NT2/D1 (cell line): ENCODE results near the gene NUDT16L1.

ENCODE experiments used
- DNase-seq: peaks from one replicate; pipeline ENCODE4 v3.0.0-alpha.2; 2011; ENCODE audit warnings: low read depth, low spot score
- H3K27me3 ChIP-seq: 2 replicates; pipeline ENCODE4 v1.6.0; 2011; ENCODE audit warnings: mild to moderate bottlenecking; ENCODE audit not compliant: insufficient read length, insufficient read depth
- H3K36me3 ChIP-seq: 2 replicates; pipeline ENCODE4 v1.6.1; 2011; ENCODE audit warnings: mild to moderate bottlenecking, low read length, mixed read lengths; ENCODE audit not compliant: insufficient read depth, insufficient read length
- H3K4me1 ChIP-seq: 2 replicates; pipeline ENCODE4 v1.5.1; 2011; ENCODE audit not compliant: insufficient read depth, insufficient read length
- H3K4me3 ChIP-seq: 2 replicates; pipeline ENCODE4 v1.5.1; 2011; ENCODE audit warnings: low read depth; ENCODE audit not compliant: insufficient read length
- H3K9ac ChIP-seq: 2 replicates; pipeline ENCODE4 v1.6.0; 2011; ENCODE audit warnings: low read depth; ENCODE audit not compliant: insufficient read length
- H3K9me3 ChIP-seq: 2 replicates; pipeline ENCODE4 v1.5.1; 2011; ENCODE audit warnings: mild to moderate bottlenecking, low read length; ENCODE audit not compliant: insufficient read depth
- SUZ12 ChIP-seq: IDR thresholded peaks from 2 replicates; pipeline ENCODE4 v1.6.1; 2011; ENCODE audit not compliant: insufficient read length, insufficient read depth; ENCODE audit errors: extremely low read depth
- YY1 ChIP-seq: IDR thresholded peaks from 2 replicates; pipeline ENCODE4 v1.6.1; 2011; ENCODE audit not compliant: insufficient read length, insufficient read depth
- ZNF274 ChIP-seq: IDR thresholded peaks from 2 replicates; pipeline ENCODE4 v1.6.1; 2011; ENCODE audit warnings: mild to moderate bottlenecking, low read depth, low read length

NUDT16L1 gene

GRCh38 chr16:4681471-4682083, 11.8 kb upstream of the NUDT16L1 start:
- no peak overlapping the region for H3K4me3 ChIP-seq
- no peaks in the 10 kb centered on the region for H3K27me3 ChIP-seq
- H3K4me1 ChIP-seq: peaks cover 13% of the 10 kb centered on the region
- no peak for DNase-seq
- no peak for TF ChIP-seq YY1
- no peak for TF ChIP-seq SUZ12
- no peak for TF ChIP-seq ZNF274
- H3K9ac ChIP-seq: no peak overlapping the region
- H3K9me3 ChIP-seq: no peaks in the 10 kb centered on the region
- H3K36me3 ChIP-seq: peaks cover 87% of the 10 kb centered on the region

DNA sequence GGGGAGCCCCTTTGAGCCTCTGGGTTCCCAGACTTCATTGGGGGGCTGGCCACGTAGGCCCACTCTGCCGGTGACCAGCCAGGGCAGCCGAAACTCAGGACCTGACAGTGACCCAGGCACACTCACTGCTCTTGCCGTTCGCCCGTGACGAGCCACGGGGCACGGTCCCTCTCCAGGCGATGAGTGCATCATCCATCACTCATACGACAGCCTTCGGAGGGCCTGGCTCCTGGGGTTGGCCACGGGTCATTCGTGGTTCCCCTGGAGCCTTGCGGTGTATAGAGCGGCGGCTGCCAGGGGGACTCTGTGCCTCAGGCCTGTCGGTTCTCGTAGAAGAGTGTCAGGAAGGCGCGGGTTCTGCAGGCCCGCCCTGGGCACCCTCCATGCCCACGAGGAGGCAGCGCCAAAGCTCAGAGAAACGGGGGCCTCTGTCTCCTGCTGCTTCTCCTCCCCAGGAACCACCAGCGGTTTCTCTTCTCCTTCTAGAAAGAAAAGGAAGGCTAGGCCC, 11.2 kb upstream of the NUDT16L1 start:
- Histone ChIP-seq H3K36me3 (peaks cover 87% of the 10 kb centered on the region), H3K27me3 (no peaks in the 10 kb centered on the region), H3K9ac (no peak overlapping the region), H3K9me3 (no peaks in the 10 kb centered on the region), H3K4me3 (no peak overlapping the region), H3K4me1 (peaks cover 11% of the 10 kb centered on the region)
- no peak for DNase-seq
- TF ChIP-seq SUZ12: no peak
- TF ChIP-seq YY1: no peak
- no peak for TF ChIP-seq ZNF274

DNA sequence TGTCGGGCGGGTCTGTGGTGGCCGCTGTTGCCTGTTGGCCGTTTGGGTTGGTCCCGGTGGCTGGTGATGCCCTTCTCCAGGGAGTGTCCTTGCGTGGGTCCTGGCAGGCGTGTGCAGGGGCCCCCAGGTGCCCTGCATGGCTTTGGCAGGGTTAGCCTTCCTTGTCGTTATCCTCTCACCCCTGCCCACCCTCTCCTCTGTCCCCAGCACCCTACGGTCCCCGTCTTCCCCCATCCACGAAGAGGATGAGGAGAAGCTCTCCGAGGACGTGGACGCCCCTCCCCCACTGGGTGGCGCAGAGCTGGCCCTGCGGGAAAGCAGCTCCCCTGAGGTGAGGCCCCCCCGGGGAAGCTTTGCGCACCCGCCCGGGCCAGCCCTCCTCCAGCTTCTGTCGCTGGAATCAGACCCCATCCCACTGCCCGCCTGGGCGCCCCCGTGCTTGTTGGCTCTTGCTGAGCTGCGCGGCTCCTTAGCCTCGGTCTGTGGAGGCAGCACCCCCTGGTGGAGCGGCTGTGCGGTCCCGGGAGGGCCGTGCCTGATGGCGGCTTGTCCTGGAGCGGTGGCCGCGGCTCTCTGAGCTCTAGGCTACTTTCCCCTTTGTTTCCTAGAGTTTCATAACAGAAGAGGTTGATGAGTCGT, 10.6 kb upstream of the NUDT16L1 start:
- Histone ChIP-seq H3K36me3 (peaks cover 88% of the 10 kb centered on the region), H3K4me3 (no peak overlapping the region), H3K9me3 (no peaks in the 10 kb centered on the region), H3K9ac (peak overlapping the region; percentile 61), H3K4me1 (peaks cover 11% of the 10 kb centered on the region), H3K27me3 (no peaks in the 10 kb centered on the region)
- TF ChIP-seq YY1 (no peak), ZNF274 (no peak), SUZ12 (no peak)
- peak; percentile 50 for DNase-seq

DNA sequence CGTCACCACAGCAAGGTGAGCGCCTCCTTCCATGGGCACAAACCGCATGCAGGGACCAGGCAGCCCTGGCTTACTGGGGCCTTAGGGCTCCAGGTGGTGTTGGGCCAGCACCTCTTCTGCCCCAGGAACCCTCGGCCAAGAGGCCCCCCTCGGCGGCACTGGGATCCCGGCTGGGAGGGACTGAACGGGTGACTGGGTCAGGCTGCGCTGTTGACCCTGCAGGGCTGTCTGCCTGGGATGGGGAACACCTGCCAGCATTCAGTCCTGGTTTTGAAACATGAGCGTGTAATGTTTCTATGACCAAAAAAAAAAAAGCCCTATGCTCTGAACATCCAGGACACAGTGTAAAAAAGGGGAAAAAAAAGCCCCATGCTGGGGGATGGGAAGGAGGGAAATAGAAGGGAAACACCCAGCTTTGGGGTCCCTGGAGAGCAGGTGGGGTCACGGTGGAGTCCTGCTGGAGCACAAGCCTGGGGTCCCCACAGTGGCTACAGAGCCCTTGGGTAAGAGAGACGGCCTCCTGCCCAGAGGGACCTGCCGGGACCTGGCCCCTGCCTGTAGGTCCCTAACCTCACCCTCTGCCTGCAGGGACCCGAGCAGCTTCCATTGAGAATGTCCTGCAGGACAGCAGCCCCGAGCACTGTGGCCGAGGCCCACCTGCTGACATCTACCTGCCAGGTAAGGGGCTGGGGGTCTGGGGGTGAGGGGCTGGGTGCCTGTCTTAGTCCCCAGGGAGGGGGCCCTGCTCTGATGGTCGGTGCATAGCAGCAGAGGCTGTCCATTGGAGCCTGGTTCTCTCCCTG, 9.9 kb upstream of the NUDT16L1 start:
- Histone ChIP-seq H3K4me3 (no peak overlapping the region), H3K27me3 (no peaks in the 10 kb centered on the region), H3K9ac (peak overlapping the region; percentile 61), H3K9me3 (no peaks in the 10 kb centered on the region), H3K36me3 (peaks cover 93% of the 10 kb centered on the region), H3K4me1 (peaks cover 11% of the 10 kb centered on the region)
- DNase-seq: no peak
- TF ChIP-seq ZNF274 (no peak), YY1 (no peak)

- no peaks in the 10 kb centered on the region for H3K9me3 ChIP-seq
- H3K9ac ChIP-seq: no peak overlapping the region
- no peaks in the 10 kb centered on the region for H3K27me3 ChIP-seq
- H3K4me3 ChIP-seq: no peak overlapping the region
- TF ChIP-seq YY1 (no peak), ZNF274 (no peak), SUZ12 (no peak)
- peaks cover 11% of the 10 kb centered on the region for H3K4me1 ChIP-seq
- no peak for DNase-seq
- peaks cover 96% of the 10 kb centered on the region for H3K36me3 ChIP-seq
Observed at GRCh38 chr16:4684058-4684715, 9.2 kb upstream of the NUDT16L1 start.

DNA sequence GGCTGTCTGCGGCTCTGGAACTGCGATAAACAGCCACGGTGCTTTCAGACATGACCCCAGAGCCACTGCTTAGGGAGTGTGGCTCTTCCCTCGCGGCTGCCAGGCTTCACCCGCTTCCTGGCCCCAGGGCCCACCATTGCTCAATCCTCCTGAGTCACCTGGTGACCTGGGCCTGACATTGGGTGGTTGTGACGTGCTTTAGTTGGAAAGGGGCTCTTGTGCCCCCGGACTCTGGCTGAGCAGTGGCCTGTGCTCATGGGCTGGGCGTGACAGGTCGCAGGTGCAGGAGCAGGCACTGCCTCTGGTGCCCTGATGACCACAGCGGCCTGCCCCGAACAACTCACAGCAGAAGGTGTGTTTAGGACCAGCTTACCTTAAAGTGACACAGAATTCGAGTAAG, 8.6 kb upstream of the NUDT16L1 start:
- Histone ChIP-seq H3K27me3 (no peaks in the 10 kb centered on the region), H3K9ac (no peak overlapping the region), H3K9me3 (no peaks in the 10 kb centered on the region), H3K36me3 (peaks cover 96% of the 10 kb centered on the region), H3K4me3 (no peak overlapping the region), H3K4me1 (peaks cover 8% of the 10 kb centered on the region)
- DNase-seq: no peak
- TF ChIP-seq ZNF274: no peak
- no peak for TF ChIP-seq SUZ12
- TF ChIP-seq YY1: no peak
